Measurements from ENCODE around the gene UBE2U. TPM values are rescaled to one million over a fixed set of nuclear protein-coding genes. Genes with fewer than 3 reads are reported as not detected.
A peak's percentile ranks its signal among the peaks of the same experiment; 100 is the strongest.

UBE2U gene
- total RNA-seq, 1 donor from 2014 or later = not detected

GRCh38 chr1:64186898-64187280 is 16.5 kb upstream of the UBE2U start:
- no peaks in the 10 kb centered on the region for H3K4me1 ChIP-seq
- no peaks in the 10 kb centered on the region for H3K27me3 ChIP-seq
- intact Hi-C loops (cut with DNase I) = no loop called here
- H3K4me3 ChIP-seq = no peak overlapping the region
- H3K27ac ChIP-seq = no peak overlapping the region
- no peaks in the 10 kb centered on the region for H3K36me3 ChIP-seq
- no peak for DNase-seq (ENCODE audit: low spot score in 2 of 2)
- H3K9me3 ChIP-seq = no peaks in the 10 kb centered on the region
- TF ChIP-seq, protein P1, sequence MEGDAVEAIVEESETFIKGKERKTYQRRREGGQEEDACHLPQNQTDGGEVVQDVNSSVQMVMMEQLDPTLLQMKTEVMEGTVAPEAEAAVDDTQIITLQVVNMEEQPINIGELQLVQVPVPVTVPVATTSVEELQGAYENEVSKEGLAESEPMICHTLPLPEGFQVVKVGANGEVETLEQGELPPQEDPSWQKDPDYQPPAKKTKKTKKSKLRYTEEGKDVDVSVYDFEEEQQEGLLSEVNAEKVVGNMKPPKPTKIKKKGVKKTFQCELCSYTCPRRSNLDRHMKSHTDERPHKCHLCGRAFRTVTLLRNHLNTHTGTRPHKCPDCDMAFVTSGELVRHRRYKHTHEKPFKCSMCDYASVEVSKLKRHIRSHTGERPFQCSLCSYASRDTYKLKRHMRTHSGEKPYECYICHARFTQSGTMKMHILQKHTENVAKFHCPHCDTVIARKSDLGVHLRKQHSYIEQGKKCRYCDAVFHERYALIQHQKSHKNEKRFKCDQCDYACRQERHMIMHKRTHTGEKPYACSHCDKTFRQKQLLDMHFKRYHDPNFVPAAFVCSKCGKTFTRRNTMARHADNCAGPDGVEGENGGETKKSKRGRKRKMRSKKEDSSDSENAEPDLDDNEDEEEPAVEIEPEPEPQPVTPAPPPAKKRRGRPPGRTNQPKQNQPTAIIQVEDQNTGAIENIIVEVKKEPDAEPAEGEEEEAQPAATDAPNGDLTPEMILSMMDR (IDR thresholded peaks at IDR 0.05) = no peak

DNA sequence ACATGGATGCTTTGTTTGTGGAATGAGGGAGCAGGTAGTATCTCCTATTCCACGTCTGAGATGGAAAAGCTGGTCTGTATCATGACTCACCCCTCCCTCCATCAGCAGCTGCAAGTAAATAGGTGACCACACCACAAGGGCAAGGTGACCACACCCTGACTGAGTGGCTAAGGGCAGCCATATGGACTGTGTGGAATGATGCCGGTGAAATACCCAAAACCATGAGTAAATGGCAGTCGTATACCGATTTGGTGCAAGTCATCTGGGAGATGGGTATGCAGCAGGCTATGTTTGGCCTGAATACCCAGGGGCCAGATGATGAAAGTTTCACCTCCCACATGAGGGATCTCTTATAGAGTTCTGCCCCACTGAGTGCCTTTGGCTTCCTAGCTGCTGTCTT is 15.8 kb upstream of the UBE2U start:
- no peaks in the 10 kb centered on the region for H3K36me3 ChIP-seq
- H3K9me3 ChIP-seq = no peaks in the 10 kb centered on the region
- no peaks in the 10 kb centered on the region for H3K4me1 ChIP-seq
- TF ChIP-seq, protein P1 (IDR thresholded peaks at IDR 0.05) = no peak
- no peaks in the 10 kb centered on the region for H3K27me3 ChIP-seq
- intact Hi-C loops (cut with DNase I) = no loop called here
- DNase-seq (ENCODE audit: low spot score in 2 of 2) = no peak
- no peak overlapping the region for H3K4me3 ChIP-seq
- H3K27ac ChIP-seq = no peak overlapping the region

- Histone ChIP-seq H3K36me3 (no peaks in the 10 kb centered on the region), H3K4me3 (no peak overlapping the region), H3K4me1 (peaks cover 5 to 22% of the 10 kb centered on the region in 2 donors), H3K9me3 (no peaks in the 10 kb centered on the region), H3K27me3 (no peaks in the 10 kb centered on the region), H3K27ac (no peak overlapping the region)
- DNase-seq (ENCODE audit: low spot score in 2 of 2) = no peak
- intact Hi-C loops (cut with DNase I) = no loop called here
- TF ChIP-seq, protein P1 (IDR thresholded peaks at IDR 0.05) = no peak
Observed at GRCh38 chr1:64192290-64192689, 11.1 kb upstream of the UBE2U start.

DNA sequence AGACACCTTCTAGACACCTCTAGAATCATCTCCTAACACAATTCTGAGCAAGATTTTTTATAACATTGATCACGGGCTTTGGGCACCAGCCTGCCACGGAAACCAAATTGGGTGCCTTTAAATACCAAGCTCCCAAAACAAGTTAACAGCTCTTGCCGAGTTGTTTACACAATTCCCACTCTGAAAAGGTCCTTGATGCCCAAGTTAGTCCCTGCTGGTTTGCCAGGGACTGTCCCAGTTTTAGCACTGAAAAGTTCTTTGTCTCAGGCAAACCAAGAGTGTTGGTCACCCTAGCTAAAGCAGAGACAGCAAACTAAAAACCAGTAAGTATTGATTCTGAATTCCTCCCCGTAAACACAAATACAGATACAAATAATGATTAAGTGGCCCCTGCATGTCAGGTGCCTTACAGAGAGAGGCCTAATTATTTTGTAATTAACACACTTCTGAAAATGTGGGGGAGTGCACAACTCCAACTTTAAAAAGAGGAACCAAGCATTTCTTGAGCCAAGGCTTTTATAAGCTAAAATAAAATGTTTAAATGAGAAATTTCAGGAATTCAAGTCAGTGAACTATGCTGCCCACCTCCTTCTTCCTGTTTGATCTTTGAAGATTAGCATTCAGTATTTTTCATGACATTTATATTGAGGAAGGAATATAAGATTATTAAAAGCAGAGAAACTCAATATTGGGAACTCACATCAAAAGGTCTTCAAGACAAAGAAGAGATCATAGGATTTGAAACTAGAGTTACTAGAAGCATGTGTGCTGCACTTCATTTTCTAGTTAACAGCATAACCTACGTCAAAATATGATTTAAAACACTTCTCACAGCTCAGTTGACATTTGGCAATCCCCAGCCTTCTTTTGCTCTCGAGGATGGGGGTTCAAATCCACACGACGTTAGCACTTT is 9.0 kb upstream of the UBE2U start:
- H3K4me1 ChIP-seq = peaks cover 5 to 22% of the 10 kb centered on the region in 2 donors
- H3K36me3 ChIP-seq = no peaks in the 10 kb centered on the region
- no peak for DNase-seq (ENCODE audit: low spot score in 2 of 2)
- H3K4me3 ChIP-seq = no peak overlapping the region
- intact Hi-C loops (cut with DNase I) = no loop called here
- no peaks in the 10 kb centered on the region for H3K27me3 ChIP-seq
- TF ChIP-seq, protein P1 (IDR thresholded peaks at IDR 0.05) = no peak
- H3K27ac ChIP-seq = peak overlapping the region; percentile 63 to 79
- no peaks in the 10 kb centered on the region for H3K9me3 ChIP-seq

- no peak overlapping the region for H3K4me3 ChIP-seq
- H3K4me1 ChIP-seq = peaks cover 5 to 22% of the 10 kb centered on the region in 2 donors
- H3K36me3 ChIP-seq = no peaks in the 10 kb centered on the region
- TF ChIP-seq, protein P1 (IDR thresholded peaks at IDR 0.05) = no peak
- H3K9me3 ChIP-seq = no peaks in the 10 kb centered on the region
- no peaks in the 10 kb centered on the region for H3K27me3 ChIP-seq
- DNase-seq (ENCODE audit: low spot score in 2 of 2) = no peak
- peak overlapping the region; percentile 63 to 79 for H3K27ac ChIP-seq
- intact Hi-C loops (cut with DNase I) = no loop called here
Observed at GRCh38 chr1:64195081-64195395, 8.4 kb upstream of the UBE2U start.

All from ascending aorta (tissue), 2 donors.